Tibial artery (tissue), 4 donors: ENCODE measurements around the gene COPS6.

Source experiments
- DNase-seq, 2 donors: peaks; one replicate each; pipeline ENCODE4 v3.0.0-alpha.2; 2019
- H3K27ac ChIP-seq, 2 donors: fragments of 200-600 bp; sonication (generic) in 1 of 2; 1 replicate in 1 of 2; 2 replicates in 1 of 2; pipeline ENCODE4 v1.5.1; 2018 to 2019; ENCODE audit warnings: mild to moderate bottlenecking in 1 of 2
- H3K27me3 ChIP-seq, 2 donors: fragments of 200-600 bp; sonication (generic) in 1 of 2; one replicate each; pipeline versions ENCODE4 v1.5.1 to v1.6.0; 2016 to 2019
- H3K36me3 ChIP-seq, 3 donors: fragments of 200-600 bp; sonication (generic) in 2 of 3; one replicate each; pipeline ENCODE4 v1.5.1; 2016 to 2019; ENCODE audit warnings: mild to moderate bottlenecking in 2 of 3
- H3K4me1 ChIP-seq, 4 donors: fragments of 200-600 bp; sonication (generic) in 2 of 4; 1 replicate in 3 of 4; 2 replicates in 1 of 4; pipeline ENCODE4 v1.5.1; 2016 to 2019
- H3K4me3 ChIP-seq, 2 donors: fragments of 200-600 bp; sonication (generic) in 1 of 2; 1 replicate in 1 of 2; 2 replicates in 1 of 2; pipeline ENCODE4 v1.5.1; 2018 to 2019; ENCODE audit warnings: mild to moderate bottlenecking in 2 of 2
- H3K9me3 ChIP-seq, 3 donors: fragments of 200-600 bp; sonication (generic) in 1 of 3; one replicate each; pipeline ENCODE4 v1.5.1; 2016 to 2019
- CTCF ChIP-seq, 2 experiments: fragments of 200-600 bp in 1 of 2; fragments of 450-650 bp in 1 of 2; IDR thresholded peaks; one replicate each; pipeline ENCODE4 v1.5.1; 2017 to 2019; ENCODE audit warnings: antibody characterized with exemption in 2 of 2, mild to moderate bottlenecking in 1 of 2, moderate library complexity in 1 of 2
- intact Hi-C: fragments of 100-400 bp; cut with DNase I; formaldehyde crosslinking; loops from one replicate; pipeline ENCODE4 v1.15.0; 2023; ENCODE audit warnings: low total_unique reads

Gene COPS6

GRCh38 chr7:100119072-100119969 lies 30.6 kb downstream of the COPS6 start, which contains the start of the genes CNPY4 and TAF6:
CNPY4 (plus strand) TSS chr7:100119634; CDS start chr7:100119745, 111 bp downstream.
TAF6 (minus strand) TSS chr7:100119358; CDS start chr7:100114209, 5,149 bp downstream.
- Histone ChIP-seq H3K36me3 (peaks cover 0 to 30% (median 4%) of the 10 kb centered on the region in 3 donors), H3K27me3 (no peaks in the 10 kb centered on the region), H3K4me3 (peak within 1 kb of the TSS; percentile 67 to 72), H3K27ac (peak within 1 kb of the TSS; percentile 83 to 84), H3K9me3 (no peaks in the 10 kb centered on the region), H3K4me1 (peaks cover 0 to 27% (median 16%) of the 10 kb centered on the region in 4 donors)
- intact Hi-C loops: no loop called here
- peak in 1 of 2 experiments; percentile 30 for TF ChIP-seq CTCF (IDR thresholded peaks at IDR 0.05)
- DNase-seq: peak; percentile 94 to 97

GRCh38 chr7:100119970-100120732 lies 31.4 kb downstream of the COPS6 start:
- DNase-seq: peak; percentile 78 to 83
- H3K4me3 ChIP-seq: peak overlapping the region; percentile 67 to 72
- intact Hi-C loops: no loop called here
- H3K4me1 ChIP-seq: peaks cover 0 to 27% (median 16%) of the 10 kb centered on the region in 4 donors
- no peak for TF ChIP-seq CTCF (IDR thresholded peaks at IDR 0.05)
- H3K27me3 ChIP-seq: no peaks in the 10 kb centered on the region
- H3K27ac ChIP-seq: peak overlapping the region; percentile 83 to 84
- H3K36me3 ChIP-seq: peaks cover 0 to 31% (median 4%) of the 10 kb centered on the region in 3 donors
- no peaks in the 10 kb centered on the region for H3K9me3 ChIP-seq

GRCh38 chr7:100120733-100121036 lies 31.9 kb downstream of the COPS6 start:
- intact Hi-C loops: no loop called here
- DNase-seq: no peak
- no peak for TF ChIP-seq CTCF (IDR thresholded peaks at IDR 0.05)
- H3K27me3 ChIP-seq: no peaks in the 10 kb centered on the region
- peak overlapping the region; percentile 67 to 72 for H3K4me3 ChIP-seq
- H3K4me1 ChIP-seq: peaks cover 0 to 30% (median 17%) of the 10 kb centered on the region in 4 donors
- no peaks in the 10 kb centered on the region for H3K9me3 ChIP-seq
- H3K36me3 ChIP-seq: peaks cover 0 to 27% (median 4%) of the 10 kb centered on the region in 3 donors
- H3K27ac ChIP-seq: peak overlapping the region; percentile 83 to 84

- H3K9me3 ChIP-seq: no peaks in the 10 kb centered on the region
- H3K4me1 ChIP-seq: peaks cover 0 to 39% (median 21%) of the 10 kb centered on the region in 4 donors
- no peak overlapping the region for H3K27ac ChIP-seq
- peaks cover 0 to 27% (median 4%) of the 10 kb centered on the region in 3 donors for H3K36me3 ChIP-seq
- no peaks in the 10 kb centered on the region for H3K27me3 ChIP-seq
- no peak for DNase-seq
- H3K4me3 ChIP-seq: no peak overlapping the region
- TF ChIP-seq CTCF (IDR thresholded peaks at IDR 0.05): no peak
- intact Hi-C loops: no loop called here
Observed at GRCh38 chr7:100122067-100122466, 33.3 kb downstream of the COPS6 start.

GRCh38 chr7:100122568-100122967 lies 33.8 kb downstream of the COPS6 start:
- Histone ChIP-seq H3K27me3 (no peaks in the 10 kb centered on the region), H3K9me3 (no peaks in the 10 kb centered on the region), H3K4me3 (no peak overlapping the region), H3K27ac (no peak overlapping the region), H3K4me1 (peaks cover 0 to 40% (median 21%) of the 10 kb centered on the region in 4 donors), H3K36me3 (peaks cover 0 to 27% (median 4%) of the 10 kb centered on the region in 3 donors)
- intact Hi-C loops: no loop called here
- no peak for TF ChIP-seq CTCF (IDR thresholded peaks at IDR 0.05)
- DNase-seq: no peak
